A673 (cell line): ENCODE measurements around the gene LINGO3.

ENCODE experiments used
- EZH2 ChIP-seq: fragments of 200-600 bp; sonication (generic); IDR thresholded peaks from 2 replicates; pipeline ENCODE4 v1.6.1; 2017; ENCODE audit warnings: borderline replicate concordance, low read depth, mild to moderate bottlenecking, mixed read lengths, antibody characterized with exemption, low read length; ENCODE audit not compliant: poor library complexity, severe bottlenecking
- TF ChIP-seq, protein P1 (sequence below): fragments of 300-800, 200-600 bp; sonication (generic); conservative IDR thresholded peaks from 2 replicates; pipeline ENCODE4 v1.5.1; 2017; ENCODE audit warnings: low read depth, mild to moderate bottlenecking, antibody characterized with exemption, low read length, moderate library complexity, mixed read lengths

DNA sequence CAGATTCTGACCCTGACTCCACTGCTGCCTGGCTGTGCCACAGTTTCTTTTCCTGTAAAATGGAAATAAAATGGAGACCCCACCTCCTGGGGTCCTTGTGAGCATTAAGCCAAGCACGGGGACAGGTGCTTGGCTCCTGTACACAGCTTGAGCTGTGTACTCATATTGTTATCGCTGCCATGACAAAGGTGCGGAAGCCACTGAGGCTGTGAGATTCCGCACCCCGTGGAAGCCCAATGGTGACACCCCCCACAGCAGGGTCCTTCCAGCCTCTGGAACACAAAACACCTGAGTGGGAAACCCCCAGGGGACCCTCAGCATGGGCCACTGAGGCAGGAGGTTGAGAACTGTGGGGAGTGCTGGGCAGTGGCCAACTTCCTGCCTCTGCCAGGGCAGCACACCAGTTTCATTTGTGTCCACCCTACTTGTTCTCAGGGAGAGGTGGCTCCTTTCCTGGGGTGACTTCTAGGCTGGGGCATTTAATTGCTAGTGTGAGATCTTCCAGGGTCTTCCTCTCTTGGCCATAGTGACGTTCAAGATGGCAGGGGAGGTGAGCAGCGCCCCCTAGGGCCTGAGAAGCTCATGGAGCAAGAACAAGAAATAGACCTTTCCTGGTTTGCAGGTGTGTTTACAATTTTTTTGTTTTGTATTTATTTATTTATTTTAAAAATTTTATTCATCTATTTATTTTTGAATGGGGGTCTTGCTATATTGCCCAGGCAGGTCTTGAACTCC, 46.3 kb downstream of the LINGO3 start:
- TF ChIP-seq EZH2: no peak
- TF ChIP-seq, protein P1, sequence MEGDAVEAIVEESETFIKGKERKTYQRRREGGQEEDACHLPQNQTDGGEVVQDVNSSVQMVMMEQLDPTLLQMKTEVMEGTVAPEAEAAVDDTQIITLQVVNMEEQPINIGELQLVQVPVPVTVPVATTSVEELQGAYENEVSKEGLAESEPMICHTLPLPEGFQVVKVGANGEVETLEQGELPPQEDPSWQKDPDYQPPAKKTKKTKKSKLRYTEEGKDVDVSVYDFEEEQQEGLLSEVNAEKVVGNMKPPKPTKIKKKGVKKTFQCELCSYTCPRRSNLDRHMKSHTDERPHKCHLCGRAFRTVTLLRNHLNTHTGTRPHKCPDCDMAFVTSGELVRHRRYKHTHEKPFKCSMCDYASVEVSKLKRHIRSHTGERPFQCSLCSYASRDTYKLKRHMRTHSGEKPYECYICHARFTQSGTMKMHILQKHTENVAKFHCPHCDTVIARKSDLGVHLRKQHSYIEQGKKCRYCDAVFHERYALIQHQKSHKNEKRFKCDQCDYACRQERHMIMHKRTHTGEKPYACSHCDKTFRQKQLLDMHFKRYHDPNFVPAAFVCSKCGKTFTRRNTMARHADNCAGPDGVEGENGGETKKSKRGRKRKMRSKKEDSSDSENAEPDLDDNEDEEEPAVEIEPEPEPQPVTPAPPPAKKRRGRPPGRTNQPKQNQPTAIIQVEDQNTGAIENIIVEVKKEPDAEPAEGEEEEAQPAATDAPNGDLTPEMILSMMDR: peak; percentile 78
